HFFc6 (cell line): ENCODE measurements around the gene NRK. TPM values are rescaled to one million over a fixed set of nuclear protein-coding genes. Genes with fewer than 3 reads are reported as not detected.

ENCODE experiments used
- DNase-seq: peaks from one replicate; pipeline ENCODE4 v3.0.0-alpha.2; 2018
- H3K27ac Mint-ChIP-seq: 2 replicates; pipeline ENCODE4 v1.8.0; 2020; ENCODE audit warnings: mild to moderate bottlenecking, mixed read lengths
- H3K27me3 Mint-ChIP-seq: 2 replicates; pipeline ENCODE4 v1.8.0; 2021; ENCODE audit warnings: mild to moderate bottlenecking, moderate library complexity, mixed read lengths; ENCODE audit not compliant: insufficient read depth
- H3K36me3 Mint-ChIP-seq: 2 replicates; pipeline ENCODE4 v1.8.0; 2021; ENCODE audit warnings: low read depth, mixed read lengths
- H3K4me1 Mint-ChIP-seq: 2 replicates; pipeline ENCODE4 v1.8.0; 2020; ENCODE audit warnings: low read depth, mixed read lengths
- H3K4me3 Mint-ChIP-seq: 2 replicates; pipeline ENCODE4 v1.8.0; 2020; ENCODE audit warnings: mild to moderate bottlenecking, moderate library complexity, mixed read lengths
- H3K9me3 Mint-ChIP-seq: 2 replicates; pipeline ENCODE4 v1.8.0; 2020; ENCODE audit warnings: mild to moderate bottlenecking, mixed read lengths
- CTCF ChIP-seq: fragments of 200-600 bp; sonication (generic); IDR thresholded peaks from 2 replicates; pipeline ENCODE4 v1.5.0; 2021; ENCODE audit warnings: antibody characterized with exemption, mild to moderate bottlenecking
- total RNA-seq, 6 experiments: library from RNA; stranded (reverse); fragmentation: NEBNext Ultra II Directional; extraction: Animal tissue kit (Norgen Biotek cat#: 25700); gene quantifications; 2 replicates in 1 of 6; 3 replicates in 5 of 6; pipeline ENCODE4 v1.2.3, GENCODE V29; 2021

The NRK gene
- total RNA-seq, 6 experiments from 2014 or later = not detected

GRCh38 chrX:105870445-105870844 is 48.1 kb downstream of the NRK start:
- DNase-seq = no peak
- Mint-ChIP-seq H3K27me3 (no peaks in the 10 kb centered on the region), H3K4me3 (no peak overlapping the region), H3K27ac (no peak overlapping the region), H3K9me3 (no peaks in the 10 kb centered on the region), H3K36me3 (no peaks in the 10 kb centered on the region), H3K4me1 (no peaks in the 10 kb centered on the region)
- no peak for TF ChIP-seq CTCF

GRCh38 chrX:105872941-105873340 is 50.6 kb downstream of the NRK start:
- H3K4me1 Mint-ChIP-seq = no peaks in the 10 kb centered on the region
- no peaks in the 10 kb centered on the region for H3K36me3 Mint-ChIP-seq
- no peak for DNase-seq

GRCh38 chrX:105874790-105875189 is 52.5 kb downstream of the NRK start:
- Mint-ChIP-seq H3K9me3 (no peaks in the 10 kb centered on the region), H3K4me1 (no peaks in the 10 kb centered on the region), H3K4me3 (no peak overlapping the region), H3K27ac (no peak overlapping the region), H3K36me3 (no peaks in the 10 kb centered on the region), H3K27me3 (no peaks in the 10 kb centered on the region)
- no peak for DNase-seq
- no peak for TF ChIP-seq CTCF

More at GRCh38 chrX:105872941-105873340, 50.6 kb downstream of the NRK start:
- Mint-ChIP-seq H3K27ac (no peak overlapping the region), H3K9me3 (no peaks in the 10 kb centered on the region), H3K4me3 (no peak overlapping the region), H3K27me3 (no peaks in the 10 kb centered on the region)
- TF ChIP-seq CTCF = no peak

GRCh38 chrX:105876658-105877057 is 54.3 kb downstream of the NRK start:
- Mint-ChIP-seq H3K27me3 (no peaks in the 10 kb centered on the region), H3K27ac (no peak overlapping the region), H3K9me3 (no peaks in the 10 kb centered on the region), H3K4me3 (no peak overlapping the region), H3K36me3 (no peaks in the 10 kb centered on the region), H3K4me1 (no peaks in the 10 kb centered on the region)
- TF ChIP-seq CTCF = peak; percentile 10; the same call in 1 of the 2 replicates
- DNase-seq = no peak

- no peak overlapping the region for H3K27ac Mint-ChIP-seq
These were observed 58.2 kb downstream of the NRK start for GRCh38 chrX:105880491-105880890.

More at GRCh38 chrX:105880491-105880890, 58.2 kb downstream of the NRK start:
- Mint-ChIP-seq H3K36me3 (no peaks in the 10 kb centered on the region), H3K27me3 (no peaks in the 10 kb centered on the region), H3K4me1 (no peaks in the 10 kb centered on the region), H3K9me3 (no peaks in the 10 kb centered on the region), H3K4me3 (no peak overlapping the region)
- no peak for DNase-seq
- TF ChIP-seq CTCF = no peak
